Kidney tubule cell (primary cell): ENCODE data around the gene WWTR1.
A peak's percentile ranks its signal among the peaks of the same experiment; 100 is the strongest.

Experiments
- DNase-seq: peaks from one replicate; pipeline ENCODE4 v3.0.0-alpha.2; 2018; ENCODE audit warnings: low spot score

WWTR1 gene

GRCh38 chr3:149532489-149533180 lies 125.2 kb downstream of the WWTR1 start:
- DNase-seq, result no peak

- DNase-seq, result no peak
These were observed 128.7 kb downstream of the WWTR1 start for GRCh38 chr3:149529099-149529498.

GRCh38 chr3:149528340-149528650 lies 129.5 kb downstream of the WWTR1 start:
- DNase-seq, result no peak

- no peak for DNase-seq
These were observed 130.1 kb downstream of the WWTR1 start for GRCh38 chr3:149527531-149528339.

- no peak for DNase-seq
These were observed 134.1 kb downstream of the WWTR1 start for GRCh38 chr3:149523512-149524299.

- DNase-seq, result no peak
These were observed 137.9 kb downstream of the WWTR1 start for GRCh38 chr3:149519912-149520311.

GRCh38 chr3:149516920-149517319 lies 140.9 kb downstream of the WWTR1 start:
- no peak for DNase-seq

GRCh38 chr3:149515249-149515648 lies 142.6 kb downstream of the WWTR1 start:
- DNase-seq, result no peak

GRCh38 chr3:149514471-149514870 lies 143.4 kb downstream of the WWTR1 start:
- no peak for DNase-seq

GRCh38 chr3:149512073-149512782 lies 145.6 kb downstream of the WWTR1 start:
- peak; percentile 73 for DNase-seq

GRCh38 chr3:149511040-149511626 lies 146.7 kb downstream of the WWTR1 start:
- DNase-seq, result no peak

- DNase-seq, result no peak
These were observed 147.3 kb downstream of the WWTR1 start for GRCh38 chr3:149510480-149510879.

- peak; percentile 21 for DNase-seq
These were observed 148.3 kb downstream of the WWTR1 start for GRCh38 chr3:149509526-149509925.

GRCh38 chr3:149507491-149508324 lies 150.1 kb downstream of the WWTR1 start:
- DNase-seq, result peak; percentile 32

GRCh38 chr3:149506965-149507364 lies 150.9 kb downstream of the WWTR1 start:
- DNase-seq, result no peak

GRCh38 chr3:149506540-149506939 lies 151.3 kb downstream of the WWTR1 start:
- no peak for DNase-seq

- no peak for DNase-seq
These were observed 155.4 kb downstream of the WWTR1 start for GRCh38 chr3:149502438-149502837.

- peak; percentile 81 for DNase-seq
These were observed 156.3 kb downstream of the WWTR1 start for GRCh38 chr3:149501524-149501923.

GRCh38 chr3:149497966-149498670 lies 159.7 kb downstream of the WWTR1 start:
- no peak for DNase-seq

GRCh38 chr3:149496891-149497290 lies 160.9 kb downstream of the WWTR1 start:
- DNase-seq, result no peak
